GM21528 (cell line): ENCODE measurements around the gene XAF1.
"Not testable (repeated sequence)": the region's sequence is repeated elsewhere in the genome, so short reads cannot be mapped to it uniquely, and the experiment has no call there.

Source experiments
- ATAC-seq: cut with Tn5 transposase; IDR thresholded peaks from one replicate; pipeline ENCODE4 v1.9.1; 2021; ENCODE audit warnings: mild to moderate bottlenecking, moderate library complexity; ENCODE audit not compliant: unreplicated experiment, low FRiP score

XAF1 gene

GRCh38 chr17:6752068-6752909, 3.6 kb upstream of the XAF1 start:
- no peak for ATAC-seq

- no peak for ATAC-seq
Measured at GRCh38 chr17:6753006-6753445, 2.8 kb upstream of the XAF1 start.

GRCh38 chr17:6753546-6753945, 2.3 kb upstream of the XAF1 start:
- no peak for ATAC-seq

GRCh38 chr17:6755281-6755680, 565 bp upstream of the XAF1 start:
- no peak for ATAC-seq

- ATAC-seq, result no peak
Measured at GRCh38 chr17:6756425-6757031, 682 bp downstream of the XAF1 start.

- no peak for ATAC-seq
Measured at GRCh38 chr17:6757747-6758146, 1.9 kb downstream of the XAF1 start.

- no peak for ATAC-seq
Measured at GRCh38 chr17:6761779-6762178, 5.9 kb downstream of the XAF1 start.

- no peak for ATAC-seq
Measured at GRCh38 chr17:6768447-6768846, 12.6 kb downstream of the XAF1 start.

GRCh38 chr17:6772016-6772415, 16.2 kb downstream of the XAF1 start:
- no peak for ATAC-seq

- not testable (repeated sequence) for ATAC-seq
Measured at GRCh38 chr17:6774906-6775305, 19.1 kb downstream of the XAF1 start.

- ATAC-seq, result no peak
Measured at GRCh38 chr17:6775871-6776405, 20.1 kb downstream of the XAF1 start, which contains the start of gene FBXO39. Gene FBXO39, plus strand, starts transcription at chr17:6776215. Its CDS starts 3,654 bp downstream, at chr17:6779869.

- no peak for ATAC-seq
Measured at GRCh38 chr17:6779411-6779810, 23.6 kb downstream of the XAF1 start.

- no peak for ATAC-seq
Measured at GRCh38 chr17:6780001-6780400, 24.2 kb downstream of the XAF1 start.

GRCh38 chr17:6780886-6781285, 25.0 kb downstream of the XAF1 start:
- ATAC-seq, result no peak

- no peak for ATAC-seq
Measured at GRCh38 chr17:6782244-6782643, 26.4 kb downstream of the XAF1 start.

- no peak for ATAC-seq
Measured at GRCh38 chr17:6786618-6787017, 30.8 kb downstream of the XAF1 start.

- no peak for ATAC-seq
Measured at GRCh38 chr17:6787081-6787693, 31.3 kb downstream of the XAF1 start.

GRCh38 chr17:6789146-6789545, 33.3 kb downstream of the XAF1 start:
- no peak for ATAC-seq

GRCh38 chr17:6793748-6794493, 38.1 kb downstream of the XAF1 start:
- ATAC-seq, result no peak
